ENCODE data around the gene GTF2F2.

Gene GTF2F2, protein sequence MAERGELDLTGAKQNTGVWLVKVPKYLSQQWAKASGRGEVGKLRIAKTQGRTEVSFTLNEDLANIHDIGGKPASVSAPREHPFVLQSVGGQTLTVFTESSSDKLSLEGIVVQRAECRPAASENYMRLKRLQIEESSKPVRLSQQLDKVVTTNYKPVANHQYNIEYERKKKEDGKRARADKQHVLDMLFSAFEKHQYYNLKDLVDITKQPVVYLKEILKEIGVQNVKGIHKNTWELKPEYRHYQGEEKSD

DNA sequence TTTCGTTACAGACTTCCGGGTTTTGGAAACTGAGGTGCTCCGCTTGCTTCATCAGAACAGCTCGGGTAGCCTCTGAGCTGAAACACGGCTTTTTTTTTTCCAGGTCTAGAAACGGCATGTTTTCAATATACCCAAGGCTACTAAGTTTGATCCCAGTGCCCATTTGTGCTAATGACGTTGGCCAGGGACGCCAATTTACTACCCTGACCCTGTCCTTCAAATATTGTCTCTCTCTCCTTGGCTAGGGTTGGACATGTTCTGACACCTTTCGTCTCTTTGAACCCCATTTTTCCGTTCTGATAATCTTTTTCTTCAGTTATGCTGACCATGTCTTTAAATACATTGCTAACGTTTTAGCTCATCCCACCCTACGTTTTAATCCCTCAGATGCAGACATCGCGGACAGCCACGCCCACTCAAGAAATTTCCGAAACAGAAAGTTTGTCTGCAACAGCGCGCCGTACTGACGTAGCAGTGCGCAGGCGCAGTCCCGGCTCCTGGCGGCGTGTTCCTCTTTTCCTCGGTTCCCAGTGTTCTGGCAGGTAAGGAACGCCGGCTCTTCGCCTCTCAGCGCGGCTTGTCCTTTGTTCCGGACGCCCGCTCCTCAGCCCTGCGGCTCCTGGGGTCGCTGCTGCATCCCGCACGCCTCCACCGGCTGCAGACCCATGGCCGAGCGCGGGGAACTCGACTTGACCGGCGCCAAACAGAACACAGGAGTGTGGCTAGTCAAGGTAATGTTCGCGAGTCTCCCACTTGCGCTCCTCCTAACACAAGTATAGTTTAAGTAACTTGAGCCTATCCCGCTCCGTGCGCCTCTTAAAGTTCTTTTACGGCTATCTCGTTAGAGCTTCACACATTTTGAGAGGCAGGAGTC lies at the start of gene GTF2F2:
Gene GTF2F2, plus strand, starts transcription at position 520 of the 874 bp plus-strand sequence. Its CDS starts 146 bp downstream, at position 666.
- peak; percentile 63 for DNase-seq (ENCODE audit: low read depth, low spot score)

DNA sequence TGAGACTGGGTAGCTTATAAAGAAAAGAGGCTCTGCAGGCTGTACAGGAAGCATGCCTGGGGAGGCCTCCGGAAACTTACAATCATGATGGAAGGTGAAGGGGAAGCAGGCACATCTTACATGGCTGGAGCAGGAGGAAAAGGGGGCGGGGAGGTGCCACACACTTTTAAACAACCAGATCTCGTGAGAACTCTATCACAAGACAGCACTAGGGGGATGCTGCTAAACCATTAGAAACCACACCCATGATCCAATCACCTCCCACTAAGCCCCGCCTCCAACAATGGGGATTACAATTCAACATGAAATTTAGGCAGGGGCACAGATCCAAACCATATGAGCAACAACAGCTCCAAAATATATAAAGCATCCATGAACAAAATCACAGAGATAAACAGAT lies 46.5 kb upstream of the GTF2F2 start:
- DNase-seq (ENCODE audit: low read depth, low spot score) = peak; percentile 35

DNA sequence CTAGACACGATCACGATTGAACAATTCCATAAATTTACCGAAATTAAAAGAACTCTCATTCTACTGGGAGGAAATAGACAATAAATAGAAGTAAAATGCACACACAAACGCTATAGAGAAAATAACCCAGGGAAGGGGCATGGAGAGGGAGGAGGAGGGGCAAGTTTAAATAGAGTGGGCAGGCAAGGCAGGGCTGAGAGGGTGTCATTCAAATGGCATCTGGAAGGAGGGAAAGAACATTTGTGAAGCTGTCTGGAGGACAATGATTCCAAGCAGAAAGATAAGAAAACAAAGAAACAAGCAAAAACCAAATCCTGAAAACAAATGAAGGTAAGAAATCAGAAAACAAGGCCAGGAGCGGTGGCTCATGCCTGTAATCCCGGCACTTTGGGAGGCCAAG lies 45.6 kb upstream of the GTF2F2 start:
- no peak for DNase-seq (ENCODE audit: low read depth, low spot score)

DNA sequence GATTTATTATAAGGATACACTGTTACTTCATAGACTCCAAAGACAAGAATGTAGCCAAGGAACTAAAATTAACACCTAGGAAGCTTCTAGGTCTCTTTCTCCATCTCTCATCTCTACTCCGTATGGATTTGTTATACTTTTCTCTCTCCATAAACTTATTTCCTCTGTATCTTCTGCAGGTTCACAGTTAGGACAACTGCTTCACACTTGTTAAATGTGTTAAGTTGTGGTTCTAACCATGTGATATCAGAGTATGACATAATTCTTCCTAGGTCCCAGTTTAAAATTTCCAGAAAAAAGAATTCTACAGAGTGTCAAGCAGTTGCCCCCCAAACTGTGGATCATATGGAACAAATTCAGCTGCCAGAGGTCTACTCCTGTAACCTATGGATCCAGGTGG lies 42.3 kb upstream of the GTF2F2 start:
- DNase-seq (ENCODE audit: low read depth, low spot score) = no peak

DNA sequence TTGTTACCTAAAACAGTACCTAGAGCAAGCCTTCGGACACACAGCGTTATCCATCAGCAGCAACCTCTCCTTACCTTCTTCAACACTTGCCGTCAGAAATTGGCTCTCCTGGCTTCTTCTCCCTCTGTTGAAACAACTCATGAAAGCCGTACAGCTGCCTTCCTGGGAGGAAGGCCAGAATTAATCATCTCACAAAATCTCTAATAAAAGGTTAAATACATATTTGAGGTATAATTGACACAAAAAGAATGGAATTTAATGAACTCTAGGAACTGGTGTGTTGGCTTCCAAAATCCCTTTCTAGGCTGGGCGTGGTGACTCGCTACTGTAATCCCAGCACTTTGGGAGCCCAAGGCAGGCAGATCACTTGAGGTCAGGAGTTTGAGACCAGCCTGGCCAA lies 37.3 kb upstream of the GTF2F2 start:
- DNase-seq (ENCODE audit: low read depth, low spot score) = no peak

DNA sequence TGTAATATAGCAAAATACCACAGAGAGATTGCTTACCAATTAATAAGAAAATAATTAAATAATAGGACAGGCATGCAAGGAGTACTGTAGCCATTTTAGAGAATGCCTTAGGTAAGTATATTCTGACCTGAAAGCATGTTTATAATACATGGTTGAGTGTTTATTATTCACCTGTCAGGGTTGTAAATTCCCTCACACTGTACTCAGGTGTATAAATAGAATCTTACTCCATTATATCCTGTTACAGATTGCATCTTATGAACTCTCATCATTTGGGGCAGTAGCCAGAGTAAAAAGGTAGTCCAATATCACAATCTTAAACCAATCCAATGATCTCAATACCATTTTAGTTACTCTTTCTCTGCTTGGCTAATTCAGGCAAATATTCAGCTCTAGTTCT lies 35.8 kb upstream of the GTF2F2 start:
- DNase-seq (ENCODE audit: low read depth, low spot score) = no peak

DNA sequence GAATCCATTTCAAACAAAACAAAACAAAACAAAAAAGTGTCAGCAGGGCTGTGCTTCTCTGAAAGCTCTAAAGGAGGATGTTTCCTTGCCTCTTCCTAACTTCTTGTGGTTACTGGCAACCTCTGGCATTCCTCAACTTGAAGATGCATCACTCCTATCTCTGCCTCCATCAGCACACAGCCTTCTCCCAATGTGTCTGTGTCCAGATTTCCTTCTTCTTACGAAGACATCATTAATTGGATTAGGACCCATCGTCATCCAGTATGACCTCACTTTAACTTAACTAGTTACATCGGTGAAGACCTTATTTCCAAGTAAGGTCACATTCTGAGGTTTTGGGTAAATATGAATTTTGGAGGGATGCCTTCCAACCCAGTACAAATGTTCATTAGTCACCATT lies 33.8 kb upstream of the GTF2F2 start:
- no peak for DNase-seq (ENCODE audit: low read depth, low spot score)

DNA sequence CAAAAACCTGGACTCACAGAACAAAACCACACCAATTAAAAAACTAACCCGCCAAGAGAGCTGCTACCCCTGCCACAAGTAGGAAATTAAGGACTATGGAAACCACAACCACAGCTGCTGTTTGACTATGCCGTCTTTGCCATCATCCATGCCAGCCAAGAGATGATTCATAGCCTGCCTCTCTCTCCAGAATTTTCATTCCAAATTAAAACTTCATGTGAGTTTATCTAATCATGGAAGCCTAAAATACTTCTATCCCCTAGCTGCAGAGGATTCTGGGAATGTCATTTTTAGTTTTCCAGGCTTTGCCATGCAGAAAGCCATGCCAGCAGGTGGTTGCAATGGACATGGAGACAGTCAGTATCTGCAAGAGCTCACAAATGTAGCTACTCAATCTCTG lies 27.6 kb upstream of the GTF2F2 start:
- no peak for DNase-seq (ENCODE audit: low read depth, low spot score)

DNA sequence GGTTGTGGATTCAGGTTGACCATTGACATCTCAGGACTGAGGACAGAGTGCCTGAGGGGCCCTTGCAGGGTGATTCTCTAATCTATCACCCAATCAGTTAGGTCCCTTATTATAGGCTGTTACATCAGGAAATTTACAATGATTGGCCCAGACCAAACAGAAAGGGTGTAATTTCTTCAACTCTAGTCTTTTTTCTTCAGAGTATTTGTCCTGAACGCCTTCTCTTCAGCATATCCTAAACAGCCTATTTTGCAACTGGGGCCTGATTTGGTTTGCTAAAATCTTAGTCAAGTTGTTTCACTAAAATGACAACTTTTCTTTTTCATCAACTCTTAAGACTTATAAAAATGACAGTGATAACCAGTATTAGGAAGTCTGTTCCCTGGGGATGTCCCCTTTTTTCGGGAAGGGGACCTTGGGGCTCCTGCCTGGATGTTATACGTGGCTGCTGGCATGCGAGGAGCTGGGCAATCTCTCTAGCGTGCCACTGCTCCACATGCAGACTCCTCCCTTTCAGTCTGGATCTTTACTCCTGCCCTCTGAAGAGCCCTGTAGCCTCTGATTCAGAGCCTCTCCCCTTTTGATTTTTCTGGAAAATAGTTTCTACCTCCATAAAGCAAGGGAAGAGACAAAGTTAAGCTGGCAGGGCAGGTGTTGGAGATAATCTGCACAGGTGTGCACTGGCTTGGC lies 19.6 kb upstream of the GTF2F2 start:
- DNase-seq (ENCODE audit: low read depth, low spot score) = no peak

DNA sequence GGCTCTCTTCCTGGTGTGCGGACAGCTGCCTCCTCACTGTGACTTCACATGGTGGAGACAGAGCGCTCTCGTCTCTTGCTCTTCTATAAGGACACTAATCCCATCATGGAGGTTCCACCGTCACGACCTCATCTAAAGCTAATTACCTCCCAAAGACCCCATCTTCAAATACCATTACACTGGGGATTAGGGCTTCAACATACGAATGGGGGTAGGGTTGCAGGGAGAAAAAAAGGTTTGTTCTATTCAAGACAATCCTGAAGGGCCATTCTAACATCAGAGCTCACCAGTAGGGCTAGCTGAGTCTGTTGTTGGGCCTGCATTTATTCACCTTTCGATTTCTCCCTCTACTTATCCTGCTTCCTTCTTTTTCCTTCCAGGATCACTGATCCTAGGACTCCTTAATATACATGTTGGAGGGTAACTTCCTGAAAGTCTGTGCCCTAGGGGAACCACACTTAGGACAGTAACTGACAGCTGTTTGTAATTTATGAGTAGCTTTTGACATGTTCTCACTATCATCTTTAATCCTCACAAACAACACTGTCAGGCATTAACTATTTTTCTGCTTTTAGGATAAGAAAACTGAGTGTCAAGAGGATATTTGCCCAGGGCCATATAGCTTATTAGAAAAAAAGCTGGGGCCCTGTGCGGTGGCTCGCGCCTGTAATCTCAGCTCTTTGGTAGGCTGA lies 18.8 kb upstream of the GTF2F2 start:
- no peak for DNase-seq (ENCODE audit: low read depth, low spot score)

DNA sequence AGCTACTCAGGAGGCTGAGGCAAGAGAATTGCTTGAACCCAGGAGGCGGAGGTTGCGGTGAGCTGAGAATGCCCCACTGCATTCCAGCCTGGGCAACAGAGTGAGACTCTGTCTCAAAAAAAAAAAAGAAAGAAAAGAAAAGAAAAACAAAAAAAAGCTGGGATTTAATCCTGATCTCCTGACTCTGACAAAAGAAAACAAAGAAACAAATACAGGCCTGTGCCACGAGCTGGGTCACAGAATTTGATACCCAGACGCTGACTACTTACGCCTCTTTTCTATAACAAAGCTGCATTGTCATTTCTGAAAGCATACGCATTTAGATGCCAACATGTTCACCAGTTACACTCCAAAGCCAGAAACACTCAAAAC lies 18.2 kb upstream of the GTF2F2 start:
- no peak for DNase-seq (ENCODE audit: low read depth, low spot score)

DNA sequence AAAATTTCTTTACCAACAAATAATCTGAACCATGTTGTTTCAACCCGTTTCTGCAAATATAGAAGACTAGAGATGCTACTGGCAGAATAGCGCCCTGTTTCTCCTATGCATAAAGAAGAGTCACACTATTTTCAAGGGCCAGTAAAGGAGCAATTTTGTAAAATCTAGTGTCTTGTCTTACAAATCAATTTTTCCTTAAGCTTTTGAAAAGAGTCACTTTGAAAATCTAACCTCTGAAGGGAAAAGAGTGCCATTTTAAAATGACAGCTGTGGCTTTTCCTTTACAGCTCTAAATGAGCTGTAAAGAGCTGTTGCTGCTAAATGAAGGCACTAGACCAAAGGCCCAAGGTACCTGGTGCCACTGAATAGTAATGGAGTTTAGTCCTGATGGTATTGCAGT lies 16.9 kb upstream of the GTF2F2 start:
- DNase-seq (ENCODE audit: low read depth, low spot score) = no peak

DNA sequence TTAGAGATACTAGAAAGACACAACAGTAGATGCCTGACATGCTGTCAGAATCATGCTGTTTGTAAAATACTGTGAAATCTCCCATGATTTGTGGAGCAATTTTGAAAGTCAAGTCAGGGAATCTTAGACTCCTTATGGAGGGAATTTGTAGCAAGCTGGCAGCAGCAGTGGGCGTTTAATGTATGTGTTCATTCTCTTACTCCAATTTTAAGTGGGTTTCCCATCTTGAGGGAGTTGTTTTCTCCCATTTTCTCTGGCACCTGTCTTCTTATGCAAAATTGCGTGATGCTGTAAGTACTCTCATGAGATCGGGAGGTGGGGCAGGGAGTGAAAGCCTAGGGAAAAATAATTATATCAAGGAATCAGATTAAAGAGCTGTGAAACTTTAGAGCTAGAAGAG lies 16.0 kb upstream of the GTF2F2 start:
- no peak for DNase-seq (ENCODE audit: low read depth, low spot score)

DNA sequence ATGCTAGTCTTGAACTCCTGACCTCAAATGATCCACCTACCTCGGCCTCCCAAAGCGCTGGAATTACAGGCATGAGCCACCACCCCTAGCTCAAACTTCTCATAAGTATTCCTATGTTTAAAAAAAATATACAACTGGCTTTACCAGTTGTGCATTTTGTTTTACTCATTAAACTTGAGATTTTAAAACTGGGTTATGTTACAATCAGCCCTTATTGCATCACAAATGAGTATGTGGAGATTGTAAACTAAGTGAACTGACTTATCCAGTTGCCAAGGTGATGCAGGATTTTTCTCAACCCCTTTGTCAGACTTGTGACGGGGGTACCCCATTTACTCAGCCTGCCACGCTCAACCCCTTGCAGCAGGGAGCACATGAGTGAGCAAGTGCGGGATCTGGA lies 14.4 kb upstream of the GTF2F2 start:
- DNase-seq (ENCODE audit: low read depth, low spot score) = no peak

DNA sequence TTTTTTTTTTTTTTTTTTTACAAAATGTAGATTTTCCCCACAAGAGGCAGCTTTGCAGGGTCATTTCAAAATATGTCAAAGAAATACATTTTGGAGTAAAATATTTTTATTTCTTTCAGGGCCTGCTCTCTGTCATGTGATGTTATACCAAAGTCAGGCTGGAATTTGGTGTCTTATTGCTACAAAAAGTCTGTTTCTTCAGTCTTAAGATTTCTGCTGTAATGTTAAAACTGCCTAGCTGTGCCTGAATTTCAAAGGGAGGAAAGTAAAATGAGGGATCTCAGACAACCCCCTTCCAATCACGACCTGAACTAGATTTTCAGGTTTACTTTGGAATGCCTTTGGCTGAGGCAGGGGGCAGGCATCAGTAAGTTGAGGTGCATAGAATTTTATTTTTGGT lies 12.8 kb upstream of the GTF2F2 start:
- no peak for DNase-seq (ENCODE audit: low read depth, low spot score)

DNA sequence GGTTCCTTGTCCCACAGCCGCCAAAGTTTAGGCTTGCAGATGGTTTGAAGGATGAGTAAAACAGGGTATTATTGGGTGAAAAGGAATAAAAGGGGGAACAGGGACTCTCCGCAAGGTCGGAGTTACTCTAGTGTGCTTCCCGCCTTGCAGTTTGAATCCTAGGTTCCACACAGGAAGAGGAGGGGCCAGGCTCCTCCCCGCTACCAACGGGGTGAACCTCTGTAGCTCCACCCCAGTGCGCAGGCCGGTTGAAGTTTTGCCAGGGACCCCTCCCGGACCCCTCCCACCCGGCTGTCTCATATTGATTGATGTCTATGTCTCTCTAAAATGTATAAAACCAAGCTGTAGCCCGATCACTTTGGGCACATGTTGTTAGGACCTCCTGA lies 11.6 kb upstream of the GTF2F2 start:
- DNase-seq (ENCODE audit: low read depth, low spot score) = peak; percentile 15

DNA sequence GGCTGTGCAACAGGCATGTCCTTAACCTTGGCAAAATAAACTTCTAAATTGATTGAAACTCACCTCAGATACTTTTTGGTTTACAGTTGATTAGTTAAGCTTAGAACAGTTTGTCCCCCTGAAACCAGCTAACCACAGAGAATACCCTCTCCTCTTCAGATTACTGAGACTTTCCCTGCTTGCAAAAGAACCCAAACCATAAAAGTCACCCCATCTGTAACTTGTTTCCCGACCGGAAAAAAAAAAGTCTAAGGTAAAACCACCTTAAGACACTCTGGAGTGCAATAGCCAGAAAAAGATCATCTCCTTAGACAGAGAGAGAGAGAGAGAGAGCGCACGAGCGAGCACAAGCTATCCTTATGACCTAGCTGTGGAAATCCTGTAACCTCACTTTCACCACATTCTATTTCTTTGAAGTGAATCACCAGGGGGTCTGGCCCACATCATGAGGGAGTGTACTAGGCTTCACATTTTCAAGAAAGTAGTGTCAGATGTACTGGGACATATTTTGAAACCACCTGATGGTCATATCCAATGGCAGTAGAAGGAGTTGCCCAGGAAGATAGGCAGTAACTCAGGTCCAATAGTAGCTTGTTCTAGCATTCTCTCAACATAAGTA lies 11.1 kb upstream of the GTF2F2 start:
- DNase-seq (ENCODE audit: low read depth, low spot score) = no peak

DNA sequence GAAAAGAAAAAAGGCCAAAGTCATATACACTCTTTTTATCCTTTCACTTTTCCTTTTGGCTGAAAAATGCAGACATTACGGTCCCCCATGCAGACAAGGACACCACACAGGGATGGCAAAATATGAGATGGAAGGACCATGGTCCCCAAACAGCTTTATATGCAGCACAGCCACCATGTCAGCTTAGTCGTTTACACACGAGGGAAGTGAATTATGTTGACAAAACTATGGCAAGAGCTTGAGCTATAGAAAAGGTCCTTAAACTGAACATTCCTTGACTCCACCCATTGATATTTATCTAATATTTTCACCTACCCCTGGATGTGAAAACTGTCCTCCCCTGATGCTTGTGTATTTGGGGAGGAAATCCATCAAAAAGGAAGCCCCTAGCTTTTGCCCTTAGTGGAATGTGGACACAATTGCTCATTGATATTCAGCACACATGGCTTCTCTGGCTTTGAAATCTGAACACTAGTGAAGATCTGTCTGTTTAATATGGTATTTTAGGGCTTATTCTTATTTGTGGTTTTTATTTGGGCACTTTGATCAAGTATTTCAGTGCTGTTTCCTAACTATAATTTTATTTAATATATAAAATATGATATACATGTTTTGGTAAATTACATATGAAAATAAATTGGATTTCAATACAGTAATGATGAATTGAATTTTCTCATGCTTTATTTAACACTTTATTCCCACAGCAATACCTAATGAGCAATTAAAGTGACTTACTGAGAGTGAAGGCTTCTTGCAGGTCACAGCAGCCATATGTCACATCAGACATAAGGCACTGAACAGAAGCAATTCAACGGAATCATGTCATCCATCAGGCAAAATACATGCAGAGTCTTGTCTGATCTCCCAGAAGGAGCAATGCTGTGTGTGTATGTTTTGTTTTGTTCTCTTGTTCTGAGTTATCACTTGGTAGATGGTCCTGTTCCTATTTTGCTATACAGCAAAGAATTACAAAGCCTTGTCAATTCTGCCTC lies 6.8 kb upstream of the GTF2F2 start:
- no peak for DNase-seq (ENCODE audit: low read depth, low spot score)

DNA sequence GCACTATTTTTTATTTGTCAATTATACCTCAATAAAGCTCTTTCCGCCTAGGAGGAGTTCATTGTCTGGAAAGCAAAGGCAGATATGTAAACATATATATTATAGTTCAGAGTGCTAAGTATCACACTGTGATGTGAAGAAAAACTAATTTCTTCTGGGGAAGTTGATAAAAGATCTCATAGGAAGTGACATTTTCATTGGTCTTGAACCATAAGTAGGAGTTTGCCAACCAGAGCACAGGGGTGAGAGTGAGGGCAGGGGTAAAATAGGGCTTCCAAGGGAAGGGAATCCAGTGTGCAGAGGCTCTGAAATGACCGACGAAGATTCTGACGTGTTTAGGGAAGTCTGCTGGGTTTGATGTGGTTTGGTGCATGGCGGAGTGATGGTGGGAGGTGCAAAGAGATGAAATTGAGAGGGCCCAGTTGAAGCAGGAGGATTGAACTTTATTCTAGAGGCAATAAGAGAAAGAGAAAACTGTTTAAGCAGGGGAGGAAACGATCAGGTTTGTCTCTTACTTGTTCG lies 780 bp upstream of the GTF2F2 start:
- no peak for DNase-seq (ENCODE audit: low read depth, low spot score)
